ENCODE results near the gene MOB1A.

DNA sequence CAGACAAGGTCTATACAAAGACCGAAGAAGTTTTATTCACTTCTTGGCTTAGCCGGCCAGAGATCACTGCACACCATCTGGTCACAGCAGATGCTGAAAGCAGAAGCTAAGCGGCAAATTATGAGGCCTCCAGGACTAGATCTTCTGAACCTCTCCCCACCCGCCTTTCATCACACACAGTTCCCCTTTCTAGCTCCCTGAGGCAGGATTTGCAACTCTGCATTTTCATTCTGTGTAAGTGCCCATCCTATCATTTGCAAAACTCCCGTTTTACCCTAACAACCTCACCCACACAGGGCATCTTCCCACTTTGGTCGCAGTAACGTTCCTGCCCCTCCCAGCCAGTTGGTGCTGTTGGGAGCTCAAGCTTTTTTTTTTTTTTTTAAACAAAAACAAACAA is 3.1 kb upstream of the MOB1A start:
- TF ChIP-seq POLR2AphosphoS5 (IDR thresholded peaks at IDR 0.05) (peak; percentile 10), EP300 (IDR thresholded peaks at IDR 0.05) (no peak)
- TF ChIP-seq, protein P1, sequence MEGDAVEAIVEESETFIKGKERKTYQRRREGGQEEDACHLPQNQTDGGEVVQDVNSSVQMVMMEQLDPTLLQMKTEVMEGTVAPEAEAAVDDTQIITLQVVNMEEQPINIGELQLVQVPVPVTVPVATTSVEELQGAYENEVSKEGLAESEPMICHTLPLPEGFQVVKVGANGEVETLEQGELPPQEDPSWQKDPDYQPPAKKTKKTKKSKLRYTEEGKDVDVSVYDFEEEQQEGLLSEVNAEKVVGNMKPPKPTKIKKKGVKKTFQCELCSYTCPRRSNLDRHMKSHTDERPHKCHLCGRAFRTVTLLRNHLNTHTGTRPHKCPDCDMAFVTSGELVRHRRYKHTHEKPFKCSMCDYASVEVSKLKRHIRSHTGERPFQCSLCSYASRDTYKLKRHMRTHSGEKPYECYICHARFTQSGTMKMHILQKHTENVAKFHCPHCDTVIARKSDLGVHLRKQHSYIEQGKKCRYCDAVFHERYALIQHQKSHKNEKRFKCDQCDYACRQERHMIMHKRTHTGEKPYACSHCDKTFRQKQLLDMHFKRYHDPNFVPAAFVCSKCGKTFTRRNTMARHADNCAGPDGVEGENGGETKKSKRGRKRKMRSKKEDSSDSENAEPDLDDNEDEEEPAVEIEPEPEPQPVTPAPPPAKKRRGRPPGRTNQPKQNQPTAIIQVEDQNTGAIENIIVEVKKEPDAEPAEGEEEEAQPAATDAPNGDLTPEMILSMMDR (IDR thresholded peaks at IDR 0.05): no peak
